HUES64 (cell line): Measurements from ENCODE around the gene PCDHB6. TPM values are rescaled to one million over a fixed set of nuclear protein-coding genes. Genes with fewer than 3 reads are reported as not detected.
"Not testable (repeated sequence)": the region's sequence is repeated elsewhere in the genome, so short reads cannot be mapped to it uniquely, and the experiment has no call there.

ENCODE experiments used
- H3K27ac ChIP-seq: 2 replicates; pipeline ENCODE4 v1.7.0; 2013; ENCODE audit warnings: low read depth, low read length, inconsistent platforms
- H3K27me3 ChIP-seq: 2 replicates; pipeline ENCODE4 v1.6.1; 2013; ENCODE audit warnings: mild to moderate bottlenecking, low read length; ENCODE audit not compliant: insufficient read depth
- H3K36me3 ChIP-seq: 2 replicates; pipeline ENCODE4 v1.6.1; 2013; ENCODE audit warnings: mild to moderate bottlenecking, low read length; ENCODE audit not compliant: insufficient read depth
- H3K4me1 ChIP-seq: 2 replicates; pipeline ENCODE4 v1.6.1; 2013; ENCODE audit warnings: mild to moderate bottlenecking, low read length, moderate library complexity; ENCODE audit not compliant: insufficient read depth
- H3K4me3 ChIP-seq: 2 replicates; pipeline ENCODE4 v1.5.1; 2013; ENCODE audit warnings: mild to moderate bottlenecking, low read length, moderate library complexity
- H3K9ac ChIP-seq: 2 replicates; pipeline ENCODE4 v1.6.1; 2013; ENCODE audit warnings: mild to moderate bottlenecking, low read depth, low read length
- H3K9me3 ChIP-seq: 2 replicates; pipeline ENCODE4 v1.6.1; 2013; ENCODE audit warnings: low read depth, low read length; ENCODE audit not compliant: insufficient read depth
- WGBS: fragments of 150-250, 120-280 bp; methylation state at CpG from one replicate; pipeline ENCODE4 v1.1.7; 2013; ENCODE audit warnings: missing lambda C conversion rate; 5-methylcytosine and 5-hydroxymethylcytosine counted together
- polyA plus RNA-seq, 2 experiments: library from polyadenylated mRNA; stranded (reverse); fragments of 50-300 nt; gene quantifications; one replicate each; pipeline ENCODE4 v1.2.3, GENCODE V29; 2013

The PCDHB6 gene
- not detected for polyA plus RNA-seq (2013, experiment 1 of 2)
- 0.13 TPM for polyA plus RNA-seq (2013, experiment 2 of 2)

- Histone ChIP-seq H3K36me3 (no peaks in the 10 kb centered on the region), H3K4me1 (no peaks in the 10 kb centered on the region), H3K9me3 (peaks cover 9% of the 10 kb centered on the region; the same call in 1 of the 2 replicates), H3K27me3 (no peaks in the 10 kb centered on the region), H3K9ac (no peak within 1 kb of the TSS), H3K27ac (no peak within 1 kb of the TSS), H3K4me3 (no peak within 1 kb of the TSS)
- WGBS, result 88% methylated on average over 18 of the region's 18 CpGs
Observed at GRCh38 chr5:141149812-141150211, at the start of gene PCDHB6. TSS of gene PCDHB6 (plus strand) at chr5:141150057. CDS start at chr5:141150258, 201 bp downstream.

DNA sequence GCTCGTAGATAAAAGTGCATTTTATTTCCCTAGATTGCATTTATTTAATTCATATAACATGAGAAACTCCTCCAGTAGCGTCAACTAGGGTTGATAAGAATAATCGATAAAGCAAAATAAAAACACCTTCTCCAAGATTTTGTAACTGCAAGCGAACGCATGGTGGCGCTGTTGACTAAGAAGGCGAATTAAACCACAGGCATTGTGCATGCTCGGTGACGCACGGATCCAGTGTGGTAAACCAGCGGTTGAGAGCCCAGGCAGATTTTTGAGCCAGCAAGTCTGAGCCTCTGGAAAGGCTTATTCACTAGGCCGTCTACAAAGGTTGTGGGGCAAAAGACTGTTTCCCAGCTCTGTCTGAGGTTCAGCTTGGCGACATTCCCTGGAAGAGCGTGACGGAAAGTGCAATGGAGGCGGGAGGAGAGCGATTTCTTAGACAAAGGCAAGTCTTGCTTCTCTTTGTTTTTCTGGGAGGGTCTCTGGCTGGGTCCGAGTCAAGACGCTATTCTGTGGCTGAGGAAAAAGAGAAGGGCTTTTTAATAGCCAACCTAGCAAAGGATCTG is 49.5 kb upstream of the PCDHB6 start, which contains the start of gene PCDHB3:
Gene PCDHB3, plus strand, starts transcription at position 231 of the 563 bp plus-strand sequence. Its CDS starts 177 bp downstream, at position 408.
- no peaks in the 10 kb centered on the region for H3K27me3 ChIP-seq
- H3K9ac ChIP-seq, result peak within 1 kb of the TSS; percentile 56; the same call in 1 of the 2 replicates
- peak within 1 kb of the TSS; percentile 39 for H3K4me3 ChIP-seq
- no peaks in the 10 kb centered on the region; the same call in 1 of the 2 replicates for H3K4me1 ChIP-seq
- peaks cover 29% of the 10 kb centered on the region; the same call in 1 of the 2 replicates for H3K36me3 ChIP-seq
- H3K9me3 ChIP-seq, result peaks cover 20% of the 10 kb centered on the region; the same call in 1 of the 2 replicates
- no peak within 1 kb of the TSS for H3K27ac ChIP-seq
- 89% methylated on average over 19 of the region's 19 CpGs for WGBS

DNA sequence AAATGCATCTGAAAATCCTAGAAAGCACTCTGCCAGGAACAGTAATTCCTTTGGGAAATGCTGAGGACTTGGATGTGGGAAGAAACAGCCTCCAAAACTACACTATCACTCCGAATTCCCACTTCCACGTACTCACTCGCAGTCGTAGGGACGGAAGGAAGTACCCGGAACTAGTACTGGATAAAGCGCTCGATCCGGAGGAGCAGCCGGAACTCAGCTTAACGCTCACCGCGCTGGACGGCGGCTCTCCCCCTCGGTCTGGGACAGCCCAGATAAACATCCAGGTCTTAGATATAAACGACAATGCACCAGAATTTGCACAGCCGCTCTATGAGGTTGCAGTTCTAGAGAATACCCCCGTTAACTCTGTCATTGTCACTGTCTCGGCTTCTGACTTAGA is 48.8 kb upstream of the PCDHB6 start:
- Histone ChIP-seq H3K27ac (no peak overlapping the region), H3K36me3 (peaks cover 25% of the 10 kb centered on the region; the same call in 1 of the 2 replicates), H3K4me1 (no peaks in the 10 kb centered on the region; the same call in 1 of the 2 replicates), H3K4me3 (peak overlapping the region; percentile 39; the same call in 1 of the 2 replicates), H3K9me3 (peaks cover 14% of the 10 kb centered on the region; the same call in 1 of the 2 replicates), H3K27me3 (no peaks in the 10 kb centered on the region), H3K9ac (no peak overlapping the region)
- 91% methylated on average over 20 of the region's 20 CpGs for WGBS

DNA sequence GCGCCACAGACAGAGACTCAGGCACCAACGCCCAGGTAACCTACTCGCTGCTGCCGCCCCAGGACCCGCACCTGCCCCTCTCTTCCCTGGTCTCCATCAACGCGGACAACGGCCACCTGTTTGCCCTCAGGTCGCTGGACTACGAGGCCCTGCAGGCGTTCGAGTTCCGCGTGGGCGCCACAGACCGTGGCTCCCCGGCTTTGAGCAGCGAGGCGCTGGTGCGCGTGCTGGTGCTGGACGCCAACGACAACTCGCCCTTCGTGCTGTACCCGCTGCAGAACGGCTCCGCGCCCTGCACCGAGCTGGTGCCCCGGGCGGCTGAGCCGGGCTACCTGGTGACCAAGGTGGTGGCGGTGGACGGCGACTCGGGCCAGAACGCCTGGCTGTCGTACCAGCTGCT is 47.8 kb upstream of the PCDHB6 start:
- H3K9ac ChIP-seq, H3K4me3 ChIP-seq, H3K27me3 ChIP-seq, H3K4me1 ChIP-seq, H3K27ac ChIP-seq: not testable (repeated sequence)
- WGBS, result 98% methylated on average over 24 of the region's 39 CpGs
- peaks cover 24% of the 10 kb centered on the region; the same call in 1 of the 2 replicates for H3K36me3 ChIP-seq
- H3K9me3 ChIP-seq, result peaks cover 13% of the 10 kb centered on the region; the same call in 1 of the 2 replicates

- not testable (repeated sequence) for H3K9ac ChIP-seq
Observed at GRCh38 chr5:141102471-141102870, 47.4 kb upstream of the PCDHB6 start.

DNA sequence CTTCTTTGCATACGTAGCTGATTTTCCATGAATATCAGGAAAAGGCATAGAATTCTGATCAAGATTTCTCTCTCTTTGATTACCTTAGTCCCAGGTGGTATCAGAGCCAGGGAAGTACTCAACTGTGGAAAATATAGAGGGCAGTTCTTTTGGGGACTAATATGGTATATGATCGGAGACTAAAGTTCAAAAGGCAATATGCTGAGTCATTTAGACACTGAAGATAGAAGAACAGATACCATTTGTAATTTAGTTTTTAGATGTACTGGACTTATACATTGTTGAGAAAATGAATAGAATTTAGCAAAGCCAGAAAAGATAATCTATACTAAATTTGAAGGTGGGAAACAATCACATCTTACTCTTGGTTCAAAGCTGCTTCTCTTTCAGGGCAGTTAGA is 44.5 kb upstream of the PCDHB6 start:
- no peak overlapping the region for H3K4me3 ChIP-seq
- H3K27me3 ChIP-seq, result no peaks in the 10 kb centered on the region
- no peak overlapping the region for H3K27ac ChIP-seq
- H3K36me3 ChIP-seq, result peaks cover 17% of the 10 kb centered on the region; the same call in 1 of the 2 replicates
- no peak overlapping the region for H3K9ac ChIP-seq
- peaks cover 9% of the 10 kb centered on the region; the same call in 1 of the 2 replicates for H3K9me3 ChIP-seq
- H3K4me1 ChIP-seq, result no peaks in the 10 kb centered on the region; the same call in 1 of the 2 replicates
- WGBS, result 79% methylated on average over 2 of the region's 2 CpGs

More at GRCh38 chr5:141102471-141102870, 47.4 kb upstream of the PCDHB6 start:
- not testable (repeated sequence) for H3K9me3 ChIP-seq, H3K4me3 ChIP-seq, H3K4me1 ChIP-seq, H3K27me3 ChIP-seq, H3K27ac ChIP-seq
- H3K36me3 ChIP-seq, result peaks cover 20% of the 10 kb centered on the region; the same call in 1 of the 2 replicates
- 98% methylated on average over 21 of the region's 38 CpGs for WGBS

DNA sequence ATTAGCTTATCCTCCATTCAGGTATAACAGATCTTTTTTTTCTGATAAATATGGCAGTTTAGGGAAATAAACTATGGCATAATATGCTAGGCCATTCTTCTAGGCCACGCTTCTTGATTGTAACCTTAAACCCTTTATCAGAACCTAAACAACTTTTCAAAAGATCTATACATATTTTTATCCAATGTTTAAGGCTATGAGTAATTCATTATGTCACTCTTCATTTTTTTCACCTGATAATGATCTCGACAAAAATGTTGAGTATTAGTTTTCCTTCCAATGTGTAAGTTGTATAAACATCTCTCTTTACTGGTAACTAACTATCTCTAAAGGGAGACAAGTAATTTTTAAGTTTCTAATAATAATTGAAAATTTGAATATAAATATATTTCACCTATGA is 30.6 kb upstream of the PCDHB6 start:
- H3K27ac ChIP-seq, result no peak overlapping the region
- no peak overlapping the region for H3K4me3 ChIP-seq
- no peaks in the 10 kb centered on the region for H3K27me3 ChIP-seq
- H3K9me3 ChIP-seq, result peaks cover 10% of the 10 kb centered on the region; the same call in 1 of the 2 replicates
- no peaks in the 10 kb centered on the region for H3K36me3 ChIP-seq
- no peak overlapping the region for H3K9ac ChIP-seq
- WGBS, result 100% methylated on average over 1 of the region's 2 CpGs
- H3K4me1 ChIP-seq, result no peaks in the 10 kb centered on the region

- H3K9me3 ChIP-seq, result peaks cover 5% of the 10 kb centered on the region; the same call in 1 of the 2 replicates
- no peaks in the 10 kb centered on the region for H3K27me3 ChIP-seq
- no peaks in the 10 kb centered on the region for H3K4me1 ChIP-seq
- 87% methylated on average over 15 of the region's 16 CpGs for WGBS
- H3K9ac ChIP-seq, result no peak within 1 kb of the TSS
- H3K4me3 ChIP-seq, result peak within 1 kb of the TSS; percentile 24; the same call in 1 of the 2 replicates
- H3K27ac ChIP-seq, result no peak within 1 kb of the TSS
- H3K36me3 ChIP-seq, result no peaks in the 10 kb centered on the region
Observed at GRCh38 chr5:141121563-141121962, 28.3 kb upstream of the PCDHB6 start, which contains the start of gene PCDHB4. TSS of gene PCDHB4 (plus strand) at chr5:141121818. CDS start at chr5:141121999, 181 bp downstream.

DNA sequence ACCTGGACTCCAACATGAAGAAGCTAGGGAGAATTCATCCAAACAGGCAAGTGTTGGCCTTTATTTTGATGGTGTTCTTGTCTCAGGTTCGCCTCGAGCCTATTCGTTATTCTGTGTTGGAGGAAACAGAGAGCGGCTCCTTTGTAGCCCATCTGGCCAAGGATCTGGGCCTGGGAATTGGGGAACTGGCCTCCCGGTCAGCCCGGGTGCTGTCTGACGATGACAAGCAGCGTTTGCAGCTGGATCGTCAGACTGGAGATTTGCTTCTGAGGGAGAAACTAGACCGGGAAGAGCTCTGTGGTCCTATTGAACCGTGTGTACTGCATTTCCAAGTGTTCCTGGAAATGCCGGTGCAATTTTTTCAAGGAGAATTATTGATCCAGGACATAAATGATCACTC is 27.9 kb upstream of the PCDHB6 start:
- Histone ChIP-seq H3K27me3 (no peaks in the 10 kb centered on the region), H3K9me3 (0 out of 2 replicates have a peak, but pooled peaks cover under 1% of the 10 kb centered on the region), H3K36me3 (no peaks in the 10 kb centered on the region), H3K9ac (no peak overlapping the region), H3K4me3 (peak overlapping the region; percentile 24; the same call in 1 of the 2 replicates), H3K27ac (no peak overlapping the region), H3K4me1 (no peaks in the 10 kb centered on the region; the same call in 1 of the 2 replicates)
- 92% methylated on average over 12 of the region's 12 CpGs for WGBS

- H3K27me3 ChIP-seq, H3K4me1 ChIP-seq, H3K4me3 ChIP-seq, H3K9me3 ChIP-seq, H3K27ac ChIP-seq, H3K9ac ChIP-seq, H3K36me3 ChIP-seq: not testable (repeated sequence)
- 96% methylated on average over 59 of the region's 73 CpGs for WGBS
Observed at GRCh38 chr5:141123396-141124135, 26.3 kb upstream of the PCDHB6 start.

DNA sequence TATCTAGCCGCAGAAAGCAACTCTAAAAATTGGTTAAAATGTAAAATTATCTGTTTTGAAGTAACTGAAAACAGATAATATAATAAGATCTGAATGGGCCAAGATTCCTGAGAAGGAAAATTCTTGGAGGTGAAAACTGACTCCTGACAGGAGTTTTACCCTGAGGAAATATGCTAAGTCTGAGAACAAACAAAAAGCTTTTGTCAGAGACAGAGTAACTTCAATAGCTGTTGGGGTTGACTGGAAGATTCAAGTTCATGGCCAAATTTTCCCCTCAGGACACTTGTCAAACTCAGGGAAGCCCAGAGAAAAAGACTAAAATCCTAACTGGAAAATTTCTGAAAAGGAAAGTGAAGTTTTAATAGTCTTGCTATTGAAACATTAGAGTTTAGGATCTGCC is 22.6 kb upstream of the PCDHB6 start:
- no peak overlapping the region for H3K27ac ChIP-seq
- H3K36me3 ChIP-seq, result no peaks in the 10 kb centered on the region
- H3K4me3 ChIP-seq, result no peak overlapping the region
- no peaks in the 10 kb centered on the region for H3K9me3 ChIP-seq
- H3K27me3 ChIP-seq, result no peaks in the 10 kb centered on the region
- H3K4me1 ChIP-seq, result no peaks in the 10 kb centered on the region; the same call in 1 of the 2 replicates
- no peak overlapping the region for H3K9ac ChIP-seq
- WGBS, result 95% methylated on average over 1 of the region's 1 CpG
